GDM1 (cell line): ENCODE measurements around the gene IGFBP5.

ENCODE experiments used
- DNase-seq: peaks from one replicate; lab custom pipeline; 2025; lab: John Stamatoyannopoulos, UW

Gene IGFBP5

GRCh38 chr2:216664593-216665034 is 30.7 kb downstream of the IGFBP5 start:
- DNase-seq = peak; percentile 43

- no peak for DNase-seq
Observed at GRCh38 chr2:216663846-216664245, 31.5 kb downstream of the IGFBP5 start.

- DNase-seq = no peak
Observed at GRCh38 chr2:216663106-216663505, 32.2 kb downstream of the IGFBP5 start.

- no peak for DNase-seq
Observed at GRCh38 chr2:216661639-216662375, 33.5 kb downstream of the IGFBP5 start.

- DNase-seq = no peak
Observed at GRCh38 chr2:216661051-216661450, 34.3 kb downstream of the IGFBP5 start.

- DNase-seq = no peak
Observed at GRCh38 chr2:216660496-216660895, 34.9 kb downstream of the IGFBP5 start.

GRCh38 chr2:216659276-216659675 is 36.1 kb downstream of the IGFBP5 start:
- no peak for DNase-seq

- DNase-seq = no peak
Observed at GRCh38 chr2:216658757-216659156, 36.6 kb downstream of the IGFBP5 start.

- DNase-seq = no peak
Observed at GRCh38 chr2:216657980-216658379, 37.4 kb downstream of the IGFBP5 start.

GRCh38 chr2:216657086-216657855 is 38.1 kb downstream of the IGFBP5 start:
- no peak for DNase-seq

GRCh38 chr2:216654528-216655052 is 40.8 kb downstream of the IGFBP5 start:
- DNase-seq = no peak

GRCh38 chr2:216653931-216654365 is 41.4 kb downstream of the IGFBP5 start:
- DNase-seq = no peak

- no peak for DNase-seq
Observed at GRCh38 chr2:216653093-216653799, 42.1 kb downstream of the IGFBP5 start.

GRCh38 chr2:216652566-216652965 is 42.8 kb downstream of the IGFBP5 start:
- no peak for DNase-seq

- DNase-seq = no peak
Observed at GRCh38 chr2:216651351-216651881, 43.9 kb downstream of the IGFBP5 start.

- no peak for DNase-seq
Observed at GRCh38 chr2:216650626-216651257, 44.6 kb downstream of the IGFBP5 start.

- DNase-seq = no peak
Observed at GRCh38 chr2:216649574-216649973, 45.8 kb downstream of the IGFBP5 start.

- DNase-seq = no peak
Observed at GRCh38 chr2:216648105-216648504, 47.2 kb downstream of the IGFBP5 start.

GRCh38 chr2:216646116-216646515 is 49.2 kb downstream of the IGFBP5 start:
- no peak for DNase-seq

GRCh38 chr2:216645636-216645950 is 49.8 kb downstream of the IGFBP5 start:
- no peak for DNase-seq

GRCh38 chr2:216644842-216645635 is 50.3 kb downstream of the IGFBP5 start:
- no peak for DNase-seq
